ENCODE data around the gene KCNJ9.

Gene KCNJ9

GRCh38 chr1:160115545-160116282, 34.4 kb downstream of the KCNJ9 start, which contains the start of gene ATP1A2:
Gene ATP1A2 (plus strand): TSS chr1:160115759. CDS start chr1:160115862, 103 bp downstream.
- TF ChIP-seq GATA3 (IDR thresholded peaks at IDR 0.05; ENCODE audit: low read depth, low read length) = no peak
- no peak for TF ChIP-seq GATA2 (IDR thresholded peaks at IDR 0.05; ENCODE audit: low read depth, low read length)

GRCh38 chr1:160116283-160117147, 35.2 kb downstream of the KCNJ9 start:
- TF ChIP-seq GATA3 (IDR thresholded peaks at IDR 0.05; ENCODE audit: low read depth, low read length) (no peak), GATA2 (IDR thresholded peaks at IDR 0.05; ENCODE audit: low read depth, low read length) (no peak)

GRCh38 chr1:160117300-160117699, 36.0 kb downstream of the KCNJ9 start:
- TF ChIP-seq GATA3 (IDR thresholded peaks at IDR 0.05; ENCODE audit: low read depth, low read length) = no peak
- TF ChIP-seq GATA2 (IDR thresholded peaks at IDR 0.05; ENCODE audit: low read depth, low read length) = no peak

GRCh38 chr1:160117709-160118183, 36.4 kb downstream of the KCNJ9 start:
- TF ChIP-seq GATA3 (IDR thresholded peaks at IDR 0.05; ENCODE audit: low read depth, low read length) (no peak), GATA2 (IDR thresholded peaks at IDR 0.05; ENCODE audit: low read depth, low read length) (no peak)

GRCh38 chr1:160118928-160119327, 37.6 kb downstream of the KCNJ9 start:
- TF ChIP-seq GATA2 (IDR thresholded peaks at IDR 0.05; ENCODE audit: low read depth, low read length) (no peak), GATA3 (IDR thresholded peaks at IDR 0.05; ENCODE audit: low read depth, low read length) (no peak)

- TF ChIP-seq GATA2 (IDR thresholded peaks at IDR 0.05; ENCODE audit: low read depth, low read length) = no peak
- no peak for TF ChIP-seq GATA3 (IDR thresholded peaks at IDR 0.05; ENCODE audit: low read depth, low read length)
Measured at GRCh38 chr1:160120797-160121196, 39.5 kb downstream of the KCNJ9 start.

- no peak for TF ChIP-seq GATA2 (IDR thresholded peaks at IDR 0.05; ENCODE audit: low read depth, low read length)
- no peak for TF ChIP-seq GATA3 (IDR thresholded peaks at IDR 0.05; ENCODE audit: low read depth, low read length)
Measured at GRCh38 chr1:160121388-160121787, 40.0 kb downstream of the KCNJ9 start.

- TF ChIP-seq GATA2 (IDR thresholded peaks at IDR 0.05; ENCODE audit: low read depth, low read length) (no peak), GATA3 (IDR thresholded peaks at IDR 0.05; ENCODE audit: low read depth, low read length) (no peak)
Measured at GRCh38 chr1:160122978-160123495, 41.7 kb downstream of the KCNJ9 start.

- TF ChIP-seq GATA3 (IDR thresholded peaks at IDR 0.05; ENCODE audit: low read depth, low read length) (no peak), GATA2 (IDR thresholded peaks at IDR 0.05; ENCODE audit: low read depth, low read length) (no peak)
Measured at GRCh38 chr1:160123726-160124125, 42.4 kb downstream of the KCNJ9 start.

GRCh38 chr1:160124705-160125478, 43.6 kb downstream of the KCNJ9 start:
- TF ChIP-seq GATA2 (IDR thresholded peaks at IDR 0.05; ENCODE audit: low read depth, low read length) (no peak), GATA3 (IDR thresholded peaks at IDR 0.05; ENCODE audit: low read depth, low read length) (no peak)

- no peak for TF ChIP-seq GATA2 (IDR thresholded peaks at IDR 0.05; ENCODE audit: low read depth, low read length)
- no peak for TF ChIP-seq GATA3 (IDR thresholded peaks at IDR 0.05; ENCODE audit: low read depth, low read length)
Measured at GRCh38 chr1:160125746-160126145, 44.4 kb downstream of the KCNJ9 start.

- TF ChIP-seq GATA2 (IDR thresholded peaks at IDR 0.05; ENCODE audit: low read depth, low read length) = no peak
- no peak for TF ChIP-seq GATA3 (IDR thresholded peaks at IDR 0.05; ENCODE audit: low read depth, low read length)
Measured at GRCh38 chr1:160127381-160127780, 46.0 kb downstream of the KCNJ9 start.

GRCh38 chr1:160127865-160128523, 46.7 kb downstream of the KCNJ9 start:
- no peak for TF ChIP-seq GATA3 (IDR thresholded peaks at IDR 0.05; ENCODE audit: low read depth, low read length)
- TF ChIP-seq GATA2 (IDR thresholded peaks at IDR 0.05; ENCODE audit: low read depth, low read length) = no peak

All from SH-SY5Y (cell line).